HG03196 (cell line): ENCODE data around the gene TTC27.
"Not testable (repeated sequence)": the region's sequence is repeated elsewhere in the genome, so short reads cannot be mapped to it uniquely, and the experiment has no call there.

ENCODE experiments used
- ATAC-seq: cut with Tn5 transposase; IDR thresholded peaks from one replicate; pipeline ENCODE4 v1.9.1; 2021; ENCODE audit not compliant: unreplicated experiment

TTC27 gene

GRCh38 chr2:32718752-32719151 is 90.9 kb downstream of the TTC27 start:
- no peak for ATAC-seq

GRCh38 chr2:32719430-32719829 is 91.6 kb downstream of the TTC27 start:
- ATAC-seq: no peak

- ATAC-seq: no peak
These were observed 92.3 kb downstream of the TTC27 start for GRCh38 chr2:32719933-32720716.

- no peak for ATAC-seq
These were observed 92.9 kb downstream of the TTC27 start for GRCh38 chr2:32720771-32721170.

GRCh38 chr2:32721376-32721775 is 93.5 kb downstream of the TTC27 start:
- no peak for ATAC-seq

GRCh38 chr2:32723467-32724079 is 95.7 kb downstream of the TTC27 start:
- no peak for ATAC-seq

- not testable (repeated sequence) for ATAC-seq
These were observed 98.8 kb downstream of the TTC27 start for GRCh38 chr2:32726678-32727077.

GRCh38 chr2:32727157-32727556 is 99.3 kb downstream of the TTC27 start:
- no peak for ATAC-seq

- not testable (repeated sequence) for ATAC-seq
These were observed 103.1 kb downstream of the TTC27 start for GRCh38 chr2:32730958-32731357.

- no peak for ATAC-seq
These were observed 104.3 kb downstream of the TTC27 start for GRCh38 chr2:32732120-32732519.

- ATAC-seq: no peak
These were observed 105.1 kb downstream of the TTC27 start for GRCh38 chr2:32732912-32733472.

GRCh38 chr2:32735348-32735747 is 107.5 kb downstream of the TTC27 start:
- ATAC-seq: no peak

- no peak for ATAC-seq
These were observed 111.1 kb downstream of the TTC27 start for GRCh38 chr2:32738939-32739338.

GRCh38 chr2:32739664-32740063 is 111.8 kb downstream of the TTC27 start:
- no peak for ATAC-seq

GRCh38 chr2:32741575-32741974 is 113.7 kb downstream of the TTC27 start:
- ATAC-seq: no peak

GRCh38 chr2:32742376-32742775 is 114.5 kb downstream of the TTC27 start:
- no peak for ATAC-seq

GRCh38 chr2:32743480-32744236 is 115.8 kb downstream of the TTC27 start:
- ATAC-seq: no peak

- ATAC-seq: no peak
These were observed 117.3 kb downstream of the TTC27 start for GRCh38 chr2:32745191-32745590.

GRCh38 chr2:32745675-32746074 is 117.8 kb downstream of the TTC27 start:
- ATAC-seq: no peak

- no peak for ATAC-seq
These were observed 118.8 kb downstream of the TTC27 start for GRCh38 chr2:32746669-32747068.

GRCh38 chr2:32748158-32748557 is 120.3 kb downstream of the TTC27 start:
- ATAC-seq: no peak

- no peak for ATAC-seq
These were observed 123.0 kb downstream of the TTC27 start for GRCh38 chr2:32750880-32751279.
